Lower lobe of right lung (tissue), 2 donors: Measurements from ENCODE around the gene TMC8. TPM values are rescaled to one million over a fixed set of nuclear protein-coding genes. Genes with fewer than 3 reads are reported as not detected.
A peak's percentile ranks its signal among the peaks of the same experiment; 100 is the strongest.
"Not testable (repeated sequence)": the region's sequence is repeated elsewhere in the genome, so short reads cannot be mapped to it uniquely, and the experiment has no call there.

ENCODE experiments used
- ATAC-seq, 2 donors: fragments of 200-7000 bp; cut with Tn5 transposase; one replicate each; pipeline ENCODE4 v1.9.1; 2020 to 2022; ENCODE audit warnings: mild to moderate bottlenecking in 2 of 2, moderate library complexity in 2 of 2
- DNase-seq: peaks from one replicate; pipeline ENCODE4 v3.0.0-alpha.2; 2020
- H3K27ac ChIP-seq: fragments of 200-600 bp; one replicate; pipeline ENCODE4 v1.8.0; 2022
- H3K27me3 ChIP-seq: fragments of 200-600 bp; one replicate; pipeline ENCODE4 v1.8.0; 2022; ENCODE audit warnings: low read depth
- H3K36me3 ChIP-seq: fragments of 200-600 bp; one replicate; pipeline ENCODE4 v1.8.0; 2022; ENCODE audit warnings: mild to moderate bottlenecking
- H3K4me1 ChIP-seq: fragments of 200-600 bp; one replicate; pipeline ENCODE4 v1.8.0; 2022
- H3K4me3 ChIP-seq: fragments of 200-600 bp; one replicate; pipeline ENCODE4 v1.8.0; 2022; ENCODE audit warnings: mild to moderate bottlenecking
- H3K9me3 ChIP-seq: fragments of 200-600 bp; one replicate; pipeline ENCODE4 v1.8.0; 2022
- intact Hi-C: fragments of 100-400 bp; cut with DNase I; formaldehyde crosslinking; loops from one replicate; pipeline ENCODE4 v1.11.0; 2022
- total RNA-seq: library from RNA; stranded (reverse); fragmentation: NEBNext Ultra II Directional; extraction: Animal tissue kit (Norgen Biotek cat#: 25700); gene quantifications from one replicate; pipeline ENCODE4 v1.2.1, GENCODE V29; 2021
- TF ChIP-seq, protein P1 (sequence below): fragments of 200-600 bp; IDR thresholded peaks from one replicate; pipeline ENCODE4 v1.8.0; 2022; ENCODE audit warnings: antibody characterized with exemption, mild to moderate bottlenecking
- donor health status: DM: no; HTN: yes; CAD: no; lungs with severe emphysema.

TMC8 gene
- total RNA-seq, 1 donor from 2014 or later: 33.8 TPM

- Histone ChIP-seq H3K27me3 (no peaks in the 10 kb centered on the region), H3K4me1 (peaks cover 19% of the 10 kb centered on the region), H3K36me3 (peaks cover 67% of the 10 kb centered on the region), H3K4me3 (no peak overlapping the region), H3K9me3 (no peaks in the 10 kb centered on the region), H3K27ac (no peak overlapping the region)
- no peak for ATAC-seq
- intact Hi-C loops: no loop called here
- TF ChIP-seq, protein P1, sequence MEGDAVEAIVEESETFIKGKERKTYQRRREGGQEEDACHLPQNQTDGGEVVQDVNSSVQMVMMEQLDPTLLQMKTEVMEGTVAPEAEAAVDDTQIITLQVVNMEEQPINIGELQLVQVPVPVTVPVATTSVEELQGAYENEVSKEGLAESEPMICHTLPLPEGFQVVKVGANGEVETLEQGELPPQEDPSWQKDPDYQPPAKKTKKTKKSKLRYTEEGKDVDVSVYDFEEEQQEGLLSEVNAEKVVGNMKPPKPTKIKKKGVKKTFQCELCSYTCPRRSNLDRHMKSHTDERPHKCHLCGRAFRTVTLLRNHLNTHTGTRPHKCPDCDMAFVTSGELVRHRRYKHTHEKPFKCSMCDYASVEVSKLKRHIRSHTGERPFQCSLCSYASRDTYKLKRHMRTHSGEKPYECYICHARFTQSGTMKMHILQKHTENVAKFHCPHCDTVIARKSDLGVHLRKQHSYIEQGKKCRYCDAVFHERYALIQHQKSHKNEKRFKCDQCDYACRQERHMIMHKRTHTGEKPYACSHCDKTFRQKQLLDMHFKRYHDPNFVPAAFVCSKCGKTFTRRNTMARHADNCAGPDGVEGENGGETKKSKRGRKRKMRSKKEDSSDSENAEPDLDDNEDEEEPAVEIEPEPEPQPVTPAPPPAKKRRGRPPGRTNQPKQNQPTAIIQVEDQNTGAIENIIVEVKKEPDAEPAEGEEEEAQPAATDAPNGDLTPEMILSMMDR: no peak
- no peak for DNase-seq
Observed at GRCh38 chr17:78113804-78114785, 16.5 kb upstream of the TMC8 start.

- Histone ChIP-seq H3K36me3 (peaks cover 63% of the 10 kb centered on the region), H3K27me3 (no peaks in the 10 kb centered on the region), H3K4me3 (no peak overlapping the region), H3K27ac (no peak overlapping the region), H3K4me1 (peaks cover 19% of the 10 kb centered on the region), H3K9me3 (no peaks in the 10 kb centered on the region)
- DNase-seq (no peak), ATAC-seq (no peak)
- intact Hi-C loops: no loop called here
- TF ChIP-seq, protein P1: no peak
Observed at GRCh38 chr17:78114831-78115723, 15.5 kb upstream of the TMC8 start.

DNA sequence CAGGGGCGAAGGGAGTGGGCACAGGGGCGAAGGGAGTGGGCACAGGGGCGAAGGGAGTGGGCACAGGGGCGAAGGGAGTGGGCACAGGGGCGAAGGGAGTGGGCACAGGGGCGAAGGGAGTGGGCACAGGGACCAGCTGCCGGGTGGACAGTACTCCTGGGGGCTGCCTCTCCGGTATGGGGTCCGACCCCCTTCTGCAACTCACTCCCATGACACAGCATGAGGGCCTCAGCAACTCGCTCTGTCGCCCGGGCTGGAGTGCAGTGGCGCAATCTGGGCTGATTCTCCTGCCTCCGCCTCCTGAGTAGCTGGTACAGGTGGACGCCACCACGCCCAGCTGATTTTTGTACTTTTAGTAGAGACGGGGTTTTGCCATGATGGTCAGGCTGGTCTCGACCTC lies 14.8 kb upstream of the TMC8 start:
- H3K36me3 ChIP-seq: peaks cover 61% of the 10 kb centered on the region
- intact Hi-C loops, H3K4me3 ChIP-seq, H3K27ac ChIP-seq, H3K27me3 ChIP-seq, DNase-seq, H3K9me3 ChIP-seq, ATAC-seq: not testable (repeated sequence)
- peaks cover 19% of the 10 kb centered on the region for H3K4me1 ChIP-seq

DNA sequence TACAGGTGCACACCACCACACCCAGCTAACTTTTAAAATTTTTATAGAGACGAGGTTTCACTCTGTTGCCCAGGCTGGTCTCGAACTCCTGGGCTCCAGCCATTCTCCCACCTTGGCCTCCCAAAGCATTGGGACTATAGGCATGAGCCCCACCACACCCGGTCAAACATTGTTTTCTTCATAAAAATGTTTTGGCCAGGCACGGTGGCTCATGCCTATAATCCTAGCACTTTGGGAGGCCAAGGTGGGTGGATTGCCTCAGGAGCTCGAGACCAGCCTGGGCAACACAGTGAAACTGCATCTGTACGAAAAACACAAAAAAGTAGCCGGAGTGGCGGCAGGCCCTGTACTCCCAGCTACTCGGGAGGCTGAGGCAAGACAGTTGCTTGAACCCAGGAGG lies 14.2 kb upstream of the TMC8 start:
- Histone ChIP-seq H3K4me3 (no peak overlapping the region), H3K9me3 (no peaks in the 10 kb centered on the region), H3K27ac (no peak overlapping the region), H3K27me3 (no peaks in the 10 kb centered on the region), H3K4me1 (peaks cover 19% of the 10 kb centered on the region), H3K36me3 (peaks cover 60% of the 10 kb centered on the region)
- intact Hi-C loops: no loop called here
- TF ChIP-seq, protein P1: no peak
- ATAC-seq (no peak), DNase-seq (no peak)

DNA sequence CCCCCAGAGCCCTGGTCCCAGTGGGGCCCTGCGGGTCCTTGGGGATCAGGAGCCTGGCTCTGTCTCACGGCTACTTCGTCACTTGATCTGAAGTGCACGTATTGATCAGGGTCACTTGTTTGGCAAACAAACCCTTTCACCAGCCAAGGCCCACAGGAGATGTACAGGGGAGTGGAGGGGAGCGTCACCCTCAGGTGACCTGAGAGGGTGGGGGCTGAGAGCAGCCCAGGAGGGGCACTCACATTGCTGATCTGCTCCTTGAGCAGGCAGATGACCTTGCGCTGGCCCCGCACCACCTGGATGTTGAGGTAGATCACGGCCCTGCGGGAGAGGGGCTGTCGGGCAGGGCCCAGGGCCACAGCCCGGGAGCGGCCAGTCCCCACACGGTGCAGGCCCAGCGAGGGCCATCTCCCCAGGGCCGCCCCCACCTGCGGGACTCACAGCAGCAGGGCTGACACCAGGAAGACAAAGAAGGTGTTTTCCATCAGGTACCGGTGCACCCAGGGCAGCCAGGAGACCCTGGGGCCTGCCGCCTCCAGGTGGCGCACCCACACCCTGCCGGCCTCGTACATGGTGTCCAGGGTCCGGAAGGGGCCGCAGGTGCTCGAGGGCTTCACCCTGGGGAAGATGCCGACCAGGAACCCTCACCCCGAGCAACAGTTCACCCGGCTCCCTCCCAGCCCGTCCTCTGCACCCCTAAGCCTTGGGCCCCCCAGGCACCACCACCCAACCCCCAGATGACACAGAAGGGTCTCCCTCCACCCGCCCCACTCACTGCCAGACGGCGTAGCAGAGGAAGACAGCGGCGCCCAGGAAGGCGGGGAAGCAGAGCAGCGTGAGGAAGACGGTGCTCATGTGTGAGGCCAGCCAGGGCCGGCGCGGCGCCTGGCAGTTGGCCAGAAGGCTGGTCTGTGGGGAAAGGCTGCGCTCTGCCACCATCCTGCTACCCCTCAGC lies 13.3 kb upstream of the TMC8 start:
- no peaks in the 10 kb centered on the region for H3K9me3 ChIP-seq
- no peak overlapping the region for H3K27ac ChIP-seq
- H3K27me3 ChIP-seq: no peaks in the 10 kb centered on the region
- H3K36me3 ChIP-seq: peaks cover 60% of the 10 kb centered on the region
- H3K4me3 ChIP-seq: no peak overlapping the region
- DNase-seq: no peak
- peaks cover 24% of the 10 kb centered on the region for H3K4me1 ChIP-seq
- TF ChIP-seq, protein P1: peak; percentile 39
- intact Hi-C loops: no loop called here
- peak; percentile 5 to 38 for ATAC-seq
